ENCODE results near the gene TRIM66. TPM values are rescaled to one million over a fixed set of nuclear protein-coding genes. Genes with fewer than 3 reads are reported as not detected.

TRIM66 gene
- total and polyA plus RNA-seq, 2 donors (not counting 1 experiment from before 2014, with no cell fraction given) = 3.9 to 13.7 TPM

- Histone ChIP-seq H3K9me3 (ENCODE audit: control insufficient read depth, insufficient read depth, low read depth, low read length) (no peaks in the 10 kb centered on the region), H3K9ac (ENCODE audit: insufficient read depth, low read length) (no peak overlapping the region), H3K4me3 (replicated peaks in 1 of 4; ENCODE audit: control extremely low read depth in 1 of 4, insufficient read depth in 1 of 4, low read depth in 3 of 4, low read length in 4 of 4) (no peak overlapping the region), H3K4me2 (ENCODE audit: extremely low read depth, insufficient read depth, low read length) (no peak overlapping the region), H4K20me1 (ENCODE audit: control insufficient read depth, extremely low read depth, insufficient read depth, low read length) (no peaks in the 10 kb centered on the region), H2AFZ (ENCODE audit: low read length) (no peak overlapping the region), H3K36me3 (ENCODE audit: control insufficient read depth, insufficient read depth, low read length) (peaks cover 30% of the 10 kb centered on the region), H3K27ac (ENCODE audit: insufficient read depth, low read length) (no peak overlapping the region), H3K4me1 (ENCODE audit: control insufficient read depth, extremely low read depth, insufficient read depth, low read length) (peaks cover 5% of the 10 kb centered on the region), H3K27me3 (ENCODE audit: control insufficient read depth, insufficient read depth, low read length) (no peaks in the 10 kb centered on the region), H3K79me2 (ENCODE audit: control insufficient read depth, insufficient read depth, low read length) (no peaks in the 10 kb centered on the region)
- no peak for DNase-seq (ENCODE audit: low read depth in 2 of 2)
- TF ChIP-seq EZH2 (IDR thresholded peaks at IDR 0.05; ENCODE audit: low read length, missing control alignments) (no peak), CTCF (conservative IDR thresholded peaks at IDR 0.05 in 1 of 2, IDR thresholded peaks at IDR 0.05 in 1 of 2; ENCODE audit: low read depth in 1 of 2, low read length in 2 of 2) (no peak)
Observed at GRCh38 chr11:8698379-8698851, 15.9 kb upstream of the TRIM66 start.

- TF ChIP-seq CTCF (conservative IDR thresholded peaks at IDR 0.05 in 1 of 2, IDR thresholded peaks at IDR 0.05 in 1 of 2; ENCODE audit: low read depth in 1 of 2, low read length in 2 of 2) (no peak), EZH2 (IDR thresholded peaks at IDR 0.05; ENCODE audit: low read length, missing control alignments) (no peak)
- Histone ChIP-seq H3K79me2 (ENCODE audit: control insufficient read depth, insufficient read depth, low read length) (peaks cover 3% of the 10 kb centered on the region), H3K9ac (ENCODE audit: insufficient read depth, low read length) (no peak overlapping the region), H3K9me3 (ENCODE audit: control insufficient read depth, insufficient read depth, low read depth, low read length) (no peaks in the 10 kb centered on the region), H2AFZ (ENCODE audit: low read length) (no peak overlapping the region), H3K4me3 (replicated peaks in 1 of 4; ENCODE audit: control extremely low read depth in 1 of 4, insufficient read depth in 1 of 4, low read depth in 3 of 4, low read length in 4 of 4) (no peak overlapping the region), H3K27ac (ENCODE audit: insufficient read depth, low read length) (no peak overlapping the region), H3K4me1 (ENCODE audit: control insufficient read depth, extremely low read depth, insufficient read depth, low read length) (peaks cover 7% of the 10 kb centered on the region), H3K4me2 (ENCODE audit: extremely low read depth, insufficient read depth, low read length) (no peak overlapping the region), H3K36me3 (ENCODE audit: control insufficient read depth, insufficient read depth, low read length) (peaks cover 34% of the 10 kb centered on the region), H4K20me1 (ENCODE audit: control insufficient read depth, extremely low read depth, insufficient read depth, low read length) (no peaks in the 10 kb centered on the region), H3K27me3 (ENCODE audit: control insufficient read depth, insufficient read depth, low read length) (no peaks in the 10 kb centered on the region)
- no peak for DNase-seq (ENCODE audit: low read depth in 2 of 2)
Observed at GRCh38 chr11:8697054-8697453, 14.6 kb upstream of the TRIM66 start.

DNA sequence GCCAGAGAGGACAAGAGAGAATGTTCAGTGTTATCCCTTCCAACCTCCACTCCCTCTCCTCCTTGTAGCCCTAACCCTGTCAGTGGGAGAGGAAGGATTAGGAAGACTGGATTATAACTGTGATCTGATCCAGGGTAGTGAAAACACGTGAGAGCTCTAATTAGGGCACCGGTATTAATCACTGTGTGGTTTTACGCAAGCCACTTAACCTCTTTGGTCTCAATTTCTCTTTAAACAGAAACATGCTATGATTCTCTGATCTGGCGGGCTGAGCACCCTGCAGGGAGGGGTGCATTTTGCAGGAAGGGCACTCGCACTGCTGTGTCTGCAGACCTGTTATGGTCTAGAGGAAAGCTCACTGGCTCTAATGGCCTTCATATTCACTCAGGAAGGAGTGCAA is 11.7 kb upstream of the TRIM66 start:
- H2AFZ ChIP-seq (ENCODE audit: low read length) = no peak overlapping the region
- peaks cover 30% of the 10 kb centered on the region for H3K36me3 ChIP-seq (ENCODE audit: control insufficient read depth, insufficient read depth, low read length)
- H3K79me2 ChIP-seq (ENCODE audit: control insufficient read depth, insufficient read depth, low read length) = peaks cover 3% of the 10 kb centered on the region
- no peaks in the 10 kb centered on the region for H4K20me1 ChIP-seq (ENCODE audit: control insufficient read depth, extremely low read depth, insufficient read depth, low read length)
- no peak for DNase-seq (ENCODE audit: low read depth in 2 of 2)
- TF ChIP-seq EZH2 (IDR thresholded peaks at IDR 0.05; ENCODE audit: low read length, missing control alignments) (no peak), CTCF (conservative IDR thresholded peaks at IDR 0.05 in 1 of 2, IDR thresholded peaks at IDR 0.05 in 1 of 2; ENCODE audit: low read depth in 1 of 2, low read length in 2 of 2) (no peak)
- H3K27ac ChIP-seq (ENCODE audit: insufficient read depth, low read length) = no peak overlapping the region
- H3K4me3 ChIP-seq (replicated peaks in 1 of 4; ENCODE audit: control extremely low read depth in 1 of 4, insufficient read depth in 1 of 4, low read depth in 3 of 4, low read length in 4 of 4) = no peak overlapping the region
- peaks cover 9% of the 10 kb centered on the region for H3K4me1 ChIP-seq (ENCODE audit: control insufficient read depth, extremely low read depth, insufficient read depth, low read length)
- no peak overlapping the region for H3K4me2 ChIP-seq (ENCODE audit: extremely low read depth, insufficient read depth, low read length)
- H3K9ac ChIP-seq (ENCODE audit: insufficient read depth, low read length) = no peak overlapping the region
- H3K27me3 ChIP-seq (ENCODE audit: control insufficient read depth, insufficient read depth, low read length) = no peaks in the 10 kb centered on the region
- H3K9me3 ChIP-seq (ENCODE audit: control insufficient read depth, insufficient read depth, low read depth, low read length) = no peaks in the 10 kb centered on the region

All from fibroblast of lung (primary cell).